AG04449 (cell line): Measurements from ENCODE around the gene FYCO1.

Source experiments
- CTCF ChIA-PET: fragments of 350-600 bp; formaldehyde crosslinking; extraction: SDS; loops from one replicate; lab custom pipeline; 2021; ENCODE audit warnings: antibody characterized with exemption; lab: Yijun Ruan, JAX
- POLR2A ChIA-PET: fragments of 400-600, 350-600 bp; formaldehyde crosslinking; extraction: SDS; loops from one replicate; lab custom pipeline; 2020; ENCODE audit warnings: antibody characterized with exemption, inconsistent platforms; lab: Yijun Ruan, JAX
- DNase-seq: peaks from one replicate; pipeline ENCODE4 v3.0.0-alpha.2; 2010; ENCODE audit warnings: low read depth, low spot score
- H3K4me3 ChIP-seq: 2 replicates; pipeline ENCODE4 v1.5.1; 2011; ENCODE audit warnings: low read depth, mild to moderate bottlenecking, control low read depth, low read length
- TF ChIP-seq, protein P1 (sequence below): IDR thresholded peaks from one replicate; pipeline ENCODE4 v1.5.1; 2011; ENCODE audit warnings: mild to moderate bottlenecking, moderate library complexity, low read length, control low read depth, inconsistent platforms; ENCODE audit not compliant: insufficient read depth; ENCODE audit errors: missing control alignments

FYCO1 gene

GRCh38 chr3:45907769-45908705 lies 87.6 kb downstream of the FYCO1 start:
- POLR2A ChIA-PET: interaction anchor here (0.7 kb wide), 1 partner anchor 27 kb away, joined by 3 read pairs; no protein-coding TSS in a partner anchor
- DNase-seq: peak; percentile 24
- H3K4me3 ChIP-seq: no peak overlapping the region
- CTCF ChIA-PET: interaction anchor here (0.7 to 6.5 kb wide), 21 partner anchors 9 to 871 kb away, joined by 3 to 57 read pairs (median 4); no protein-coding TSS in a partner anchor
- TF ChIP-seq, protein P1, sequence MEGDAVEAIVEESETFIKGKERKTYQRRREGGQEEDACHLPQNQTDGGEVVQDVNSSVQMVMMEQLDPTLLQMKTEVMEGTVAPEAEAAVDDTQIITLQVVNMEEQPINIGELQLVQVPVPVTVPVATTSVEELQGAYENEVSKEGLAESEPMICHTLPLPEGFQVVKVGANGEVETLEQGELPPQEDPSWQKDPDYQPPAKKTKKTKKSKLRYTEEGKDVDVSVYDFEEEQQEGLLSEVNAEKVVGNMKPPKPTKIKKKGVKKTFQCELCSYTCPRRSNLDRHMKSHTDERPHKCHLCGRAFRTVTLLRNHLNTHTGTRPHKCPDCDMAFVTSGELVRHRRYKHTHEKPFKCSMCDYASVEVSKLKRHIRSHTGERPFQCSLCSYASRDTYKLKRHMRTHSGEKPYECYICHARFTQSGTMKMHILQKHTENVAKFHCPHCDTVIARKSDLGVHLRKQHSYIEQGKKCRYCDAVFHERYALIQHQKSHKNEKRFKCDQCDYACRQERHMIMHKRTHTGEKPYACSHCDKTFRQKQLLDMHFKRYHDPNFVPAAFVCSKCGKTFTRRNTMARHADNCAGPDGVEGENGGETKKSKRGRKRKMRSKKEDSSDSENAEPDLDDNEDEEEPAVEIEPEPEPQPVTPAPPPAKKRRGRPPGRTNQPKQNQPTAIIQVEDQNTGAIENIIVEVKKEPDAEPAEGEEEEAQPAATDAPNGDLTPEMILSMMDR: no peak

- CTCF ChIA-PET: interaction anchor here (0.8 to 6.5 kb wide), 17 partner anchors 11 to 396 kb away, joined by 3 to 57 read pairs (median 4); partner anchors contain the start of gene CXCR6
- TF ChIP-seq, protein P1: peak; percentile 75
- no peak overlapping the region for H3K4me3 ChIP-seq
- POLR2A ChIA-PET: no interaction called here
- DNase-seq: peak; percentile 28
Observed at GRCh38 chr3:45906681-45907407, 88.8 kb downstream of the FYCO1 start.

DNA sequence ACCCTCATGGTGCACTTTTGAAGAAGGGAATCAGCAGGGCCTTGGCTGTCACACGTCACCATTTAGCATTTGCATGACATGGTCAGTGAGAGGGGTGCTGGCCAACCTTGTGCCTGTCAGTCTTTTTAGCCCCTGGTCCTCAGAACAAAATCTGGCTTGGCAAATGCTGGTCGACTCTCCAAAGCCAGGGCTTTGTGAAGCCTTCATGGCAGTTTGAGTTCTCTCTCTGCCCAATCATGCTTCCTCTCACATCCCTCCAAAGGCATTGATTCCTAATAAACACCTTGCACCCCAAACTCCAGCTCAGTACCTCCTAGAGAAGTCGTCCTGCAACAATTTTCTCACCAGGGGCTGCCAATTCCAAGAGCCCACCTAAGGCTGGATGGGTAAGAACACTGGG lies 89.9 kb downstream of the FYCO1 start:
- TF ChIP-seq, protein P1: no peak
- H3K4me3 ChIP-seq: no peak overlapping the region
- ChIA-PET POLR2A (no interaction called here), CTCF (interaction anchor here (0.8 to 6.5 kb wide), 4 partner anchors 29 to 171 kb away, joined by 3 to 57 read pairs (median 4); partner anchors contain the start of gene CXCR6)
- DNase-seq: no peak

- no peak for DNase-seq
- ChIA-PET POLR2A (no interaction called here), CTCF (interaction anchor here (0.9 to 6.5 kb wide), 5 partner anchors 12 to 172 kb away, joined by 3 to 57 read pairs (median 4); no protein-coding TSS in a partner anchor)
- no peak overlapping the region for H3K4me3 ChIP-seq
- TF ChIP-seq, protein P1: no peak
Observed at GRCh38 chr3:45904931-45905330, 90.7 kb downstream of the FYCO1 start.

GRCh38 chr3:45896956-45897355 lies 98.7 kb downstream of the FYCO1 start:
- DNase-seq: peak; percentile 45
- ChIA-PET POLR2A (no interaction called here), CTCF (interaction anchor here (0.6 kb wide), 1 partner anchor 41 kb away, joined by 3 read pairs; no protein-coding TSS in a partner anchor)
- H3K4me3 ChIP-seq: no peak overlapping the region
- TF ChIP-seq, protein P1: no peak
